Activated CD4-positive, alpha-beta T cell treated with anti-CD3 and anti-CD28 coated beads for 48 hours (primary cell): Measurements from ENCODE around the gene SKIC8.

Experiments used
- DNase-seq: peaks from one replicate; pipeline ENCODE4 v3.0.0-alpha.2; 2020

SKIC8 gene

DNA sequence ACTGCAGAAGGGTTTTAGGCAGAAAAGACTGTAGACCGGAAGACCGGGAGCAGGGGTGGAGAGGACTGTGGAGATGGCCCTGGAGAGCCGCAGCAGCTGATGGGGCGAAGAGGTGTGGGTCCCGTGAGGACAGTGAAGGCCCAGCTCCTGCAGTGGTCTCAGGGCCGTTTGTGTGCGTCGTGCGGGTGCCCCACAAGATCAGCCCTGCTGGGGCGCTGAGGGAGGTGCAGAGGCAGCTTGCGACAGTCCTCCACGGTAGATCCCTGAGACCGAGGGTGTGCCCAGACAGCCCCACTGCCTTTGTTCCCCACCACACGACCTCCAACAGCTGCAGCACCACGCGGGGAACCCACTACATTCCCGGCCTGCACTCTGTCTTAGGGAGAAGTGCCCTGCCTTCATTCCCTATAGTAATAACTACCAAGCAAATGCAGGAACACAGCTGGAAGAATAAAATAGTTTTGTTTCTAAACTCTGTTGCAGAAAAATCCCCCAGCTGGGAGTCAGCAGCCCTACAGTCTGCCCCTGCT is 21.7 kb upstream of the SKIC8 start:
- no peak for DNase-seq

DNA sequence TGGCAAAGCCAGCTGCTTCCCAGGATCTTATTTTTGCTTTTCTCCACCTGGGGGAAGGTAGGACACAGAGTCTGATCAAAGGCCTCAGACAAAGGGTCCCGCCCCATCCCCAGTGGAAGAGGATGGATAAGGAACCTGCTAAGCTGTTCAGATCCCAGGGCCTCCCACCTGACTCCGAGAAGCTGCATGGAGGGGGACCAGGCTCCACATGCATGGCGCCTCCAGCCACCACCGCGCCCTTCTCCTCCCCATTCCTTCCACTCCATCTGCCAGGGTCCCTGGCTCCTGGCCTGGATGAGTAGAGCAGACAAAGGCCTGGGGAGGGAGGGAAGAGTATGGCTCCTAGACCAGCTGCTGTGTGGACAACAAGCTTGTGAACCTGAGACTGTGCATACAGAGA is 20.8 kb upstream of the SKIC8 start:
- DNase-seq: no peak

DNA sequence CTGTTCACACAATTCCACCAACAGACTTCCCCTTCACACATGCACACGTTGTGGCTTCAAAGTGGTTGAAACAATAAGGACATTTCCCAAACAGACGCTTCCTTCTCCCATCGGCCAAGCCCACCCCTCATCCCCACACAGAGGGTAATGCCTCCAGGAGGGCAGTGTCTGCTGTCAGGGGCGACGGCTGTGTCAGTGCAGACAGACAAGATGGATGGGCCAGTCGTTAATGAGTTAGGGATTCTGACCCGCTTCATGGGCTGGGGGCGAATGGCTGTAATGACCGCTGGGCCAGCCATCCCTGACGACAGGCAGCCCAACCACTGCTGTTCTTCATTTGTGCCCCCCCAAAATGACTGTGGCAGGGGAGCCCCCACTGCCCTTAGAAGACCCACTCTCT is 20.2 kb upstream of the SKIC8 start:
- no peak for DNase-seq

DNA sequence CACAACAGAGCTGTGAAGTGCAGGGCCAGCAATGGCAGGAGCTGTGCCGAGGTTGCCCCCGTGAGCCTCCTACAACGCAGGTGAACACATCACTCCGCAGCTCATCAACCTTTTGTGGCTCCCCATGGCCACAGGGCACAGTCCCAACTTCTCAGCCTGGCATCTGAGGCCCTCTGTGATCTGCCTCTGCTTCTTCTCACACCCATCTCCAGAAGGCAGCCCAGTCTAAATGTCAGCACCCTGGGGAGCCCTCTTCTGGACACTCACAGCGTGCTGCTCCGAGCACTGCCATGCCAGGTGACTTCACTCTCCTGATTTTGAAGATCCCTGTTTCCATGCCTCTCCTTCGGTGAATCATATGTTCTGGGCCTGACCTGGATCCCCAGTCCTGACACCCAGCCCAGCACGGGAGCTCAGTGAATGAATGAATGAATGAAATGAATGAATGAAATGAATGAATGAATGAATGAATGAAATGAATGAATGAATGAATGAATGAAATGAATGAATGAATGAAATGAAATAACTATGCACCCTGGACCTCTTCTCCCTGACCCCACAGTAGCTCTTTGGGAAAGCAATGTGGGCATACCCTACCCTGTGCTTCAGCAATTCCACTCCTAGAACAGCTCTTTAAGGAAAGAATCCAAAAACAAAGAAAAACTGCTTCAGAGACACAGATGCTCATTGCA is 17.9 kb upstream of the SKIC8 start:
- DNase-seq: peak; percentile 8

DNA sequence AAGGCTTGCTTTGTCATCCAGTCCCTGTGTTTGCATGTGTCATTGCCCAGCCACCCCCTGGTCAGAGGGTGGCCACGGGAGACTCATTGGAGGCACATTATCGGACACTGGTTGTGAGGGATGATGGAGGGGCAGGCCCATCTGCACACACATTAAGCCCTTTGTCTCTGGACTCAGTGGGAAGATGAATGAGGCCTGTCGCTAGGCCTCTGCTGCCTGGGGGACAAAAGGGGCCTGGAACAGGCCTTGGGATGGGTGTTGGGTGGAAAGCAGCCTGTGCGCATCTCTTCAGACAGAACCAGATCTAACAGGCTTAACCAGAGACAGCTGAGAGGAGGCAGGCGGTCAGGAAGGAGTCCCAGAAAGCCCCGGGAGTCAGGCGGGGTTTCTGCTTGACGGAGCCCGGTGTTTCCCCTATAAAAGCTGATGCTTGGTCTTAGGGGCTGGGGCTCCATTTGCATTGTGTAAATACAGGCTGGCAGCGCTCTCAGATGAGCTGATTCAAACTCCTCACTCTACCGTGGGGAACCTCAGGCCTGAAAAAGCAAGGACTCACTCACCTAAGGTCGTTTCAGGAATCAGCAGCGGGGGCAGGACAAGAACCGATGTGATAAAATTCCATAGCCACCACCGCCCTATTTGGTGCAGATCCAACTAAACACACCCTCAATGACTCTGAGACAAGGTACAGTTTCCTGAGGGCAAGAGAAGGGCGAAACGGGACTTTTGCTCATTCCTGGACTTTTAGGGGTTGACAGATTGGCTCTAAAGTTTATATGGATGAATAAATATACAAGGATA is 17.1 kb upstream of the SKIC8 start:
- no peak for DNase-seq

DNA sequence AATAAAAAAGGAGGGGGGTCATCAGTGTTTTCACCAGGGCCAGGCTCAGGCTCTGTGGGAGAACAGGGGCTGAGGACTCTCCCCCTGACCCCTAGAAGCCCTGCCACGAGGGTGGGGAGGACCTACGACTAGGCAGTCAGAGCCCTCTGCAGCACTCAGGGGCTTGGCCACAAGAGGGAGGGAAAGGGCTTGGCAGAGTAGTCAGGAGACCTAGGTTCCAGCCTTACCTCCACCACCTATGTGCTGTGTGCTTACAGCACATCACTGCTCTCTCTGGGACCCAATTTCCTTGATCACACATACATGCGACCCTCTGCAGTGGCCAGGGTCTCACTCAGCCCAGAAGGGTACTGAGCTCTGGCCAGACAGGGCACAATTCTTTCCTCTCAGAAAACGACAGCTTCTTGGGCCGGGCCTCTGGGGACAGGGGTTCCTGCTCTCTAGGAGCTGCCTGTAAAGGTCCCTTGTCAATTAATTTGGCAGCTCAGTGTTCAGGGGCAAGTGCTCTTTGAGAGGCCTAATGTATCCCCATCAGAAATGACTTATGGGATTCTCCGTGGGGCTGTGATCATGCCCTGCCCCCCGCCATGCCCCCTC is 16.4 kb upstream of the SKIC8 start:
- no peak for DNase-seq

DNA sequence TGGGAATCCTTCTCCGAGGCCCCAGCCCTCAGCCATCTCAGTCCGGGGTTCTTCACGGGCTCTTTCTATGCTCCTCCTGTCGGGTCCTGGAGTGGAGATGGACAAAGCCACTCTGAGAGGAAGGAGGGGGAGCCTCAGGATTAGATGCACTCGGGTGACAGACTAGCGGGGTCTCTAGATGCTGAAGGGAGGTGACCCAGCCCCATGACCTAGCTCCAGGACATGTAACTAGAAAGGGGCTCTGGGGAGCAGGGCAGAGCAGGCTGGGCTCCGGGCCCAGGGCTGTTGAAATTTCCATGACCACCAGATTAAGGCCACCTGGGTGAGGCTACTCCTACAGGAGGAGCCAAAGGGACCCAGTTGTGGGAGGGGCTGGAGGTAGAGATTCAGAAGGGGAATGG is 14.8 kb upstream of the SKIC8 start:
- DNase-seq: no peak

DNA sequence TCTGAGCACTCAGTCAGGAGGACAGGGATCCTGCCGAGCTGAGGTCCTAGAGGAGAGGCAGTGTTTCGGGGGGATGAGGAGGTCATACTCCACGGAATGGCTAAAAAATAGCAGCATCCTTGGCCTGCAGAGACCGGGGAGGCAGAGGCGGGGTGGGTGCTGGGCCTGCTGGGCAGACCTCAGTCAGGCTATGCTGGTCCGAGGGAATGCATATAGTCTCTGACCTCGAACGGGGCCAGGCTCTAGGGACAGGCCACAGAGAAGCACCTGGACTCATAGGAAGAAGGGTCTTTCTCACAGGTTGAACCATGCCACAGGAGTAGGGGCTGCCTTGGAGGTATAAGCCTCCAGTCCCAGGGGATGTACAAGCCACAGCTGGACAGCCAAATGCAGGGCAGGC is 14.0 kb upstream of the SKIC8 start:
- no peak for DNase-seq

DNA sequence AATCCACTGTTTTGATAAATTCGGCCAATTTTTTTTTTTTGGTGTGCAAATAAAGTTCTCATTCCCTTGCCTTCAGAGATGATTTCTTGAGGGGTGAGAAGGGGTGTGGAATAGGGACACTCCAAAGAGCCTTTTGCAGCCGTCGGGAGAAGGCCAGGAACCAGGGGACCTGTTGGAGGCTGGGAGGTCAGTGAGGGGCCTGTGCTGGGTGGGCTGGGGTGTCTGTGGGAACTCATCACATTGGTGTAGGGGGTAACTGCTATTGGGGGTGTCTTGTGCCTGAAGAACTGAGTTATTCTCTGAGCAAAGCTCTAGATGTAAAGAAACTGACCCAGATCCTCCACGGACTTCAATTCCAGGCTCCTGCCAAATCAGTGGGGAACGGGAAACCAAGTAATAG is 13.5 kb upstream of the SKIC8 start:
- no peak for DNase-seq

DNA sequence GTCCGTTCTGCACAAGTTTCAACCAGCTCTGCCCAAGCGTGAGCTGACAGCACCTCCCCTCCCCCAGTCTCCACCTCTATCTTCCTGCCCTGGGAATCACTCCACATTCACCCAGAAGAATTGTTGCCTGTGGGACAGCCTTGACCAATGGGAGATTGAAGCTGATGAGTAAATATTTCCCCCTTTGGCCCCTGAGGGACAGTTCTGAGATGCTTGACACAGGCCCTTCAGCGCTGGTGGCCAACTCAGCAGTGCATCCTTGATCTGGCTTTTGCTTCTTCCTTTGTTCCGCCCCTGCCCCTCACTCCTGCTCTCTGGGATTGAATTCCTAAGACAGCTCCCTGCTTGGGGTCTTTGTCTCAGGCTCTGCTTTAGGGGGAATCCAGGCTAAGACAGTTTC is 13.1 kb upstream of the SKIC8 start:
- DNase-seq: no peak

DNA sequence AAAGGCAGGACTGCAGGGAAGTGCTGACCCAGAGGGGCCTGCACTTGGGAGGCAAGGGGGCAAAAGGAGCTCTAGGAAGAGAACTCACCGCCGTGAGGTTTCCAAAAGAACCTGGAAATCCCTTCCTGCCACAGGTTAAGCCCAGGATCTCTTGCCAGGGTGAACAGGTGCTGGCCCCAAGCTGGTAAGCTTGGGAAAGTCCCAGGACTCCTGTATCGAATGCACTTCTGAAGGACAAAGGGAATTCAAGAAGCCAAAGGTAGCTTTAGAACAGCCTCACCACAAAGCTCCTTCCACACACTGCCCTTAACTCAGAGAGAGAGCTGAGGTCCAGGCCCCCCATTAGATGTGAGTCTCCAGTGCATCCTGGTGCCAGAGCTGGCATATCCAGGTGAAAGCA is 11.9 kb upstream of the SKIC8 start:
- no peak for DNase-seq

DNA sequence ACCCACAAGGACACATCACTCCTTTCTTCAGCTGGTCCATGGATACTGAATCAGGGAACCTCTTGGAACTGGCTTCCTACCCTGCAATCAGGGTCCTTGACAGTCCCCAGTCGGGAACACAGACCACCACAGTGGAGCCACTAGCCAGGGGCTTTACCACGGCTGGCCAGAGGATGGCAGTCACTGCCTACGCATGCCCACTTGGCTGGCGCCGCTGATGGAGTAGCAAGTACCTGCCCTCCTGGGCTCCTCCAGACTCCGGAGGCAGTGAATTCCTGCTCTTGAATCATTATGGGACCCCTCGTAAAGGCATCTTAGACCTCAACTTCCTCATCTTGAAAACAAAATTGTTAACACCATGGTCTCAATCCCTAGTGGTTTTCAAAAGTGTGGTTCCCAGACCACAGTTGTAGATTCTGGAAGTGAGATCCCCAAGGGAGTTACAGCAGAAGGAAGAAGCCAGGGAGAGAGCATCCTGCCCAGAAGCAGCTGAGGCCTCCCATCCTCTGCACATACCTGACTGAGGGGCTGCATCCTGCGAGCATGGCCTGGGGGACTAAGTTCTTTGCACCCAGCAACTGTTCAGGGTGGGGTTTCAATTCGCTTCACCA is 9.1 kb upstream of the SKIC8 start:
- DNase-seq: peak; percentile 76

DNA sequence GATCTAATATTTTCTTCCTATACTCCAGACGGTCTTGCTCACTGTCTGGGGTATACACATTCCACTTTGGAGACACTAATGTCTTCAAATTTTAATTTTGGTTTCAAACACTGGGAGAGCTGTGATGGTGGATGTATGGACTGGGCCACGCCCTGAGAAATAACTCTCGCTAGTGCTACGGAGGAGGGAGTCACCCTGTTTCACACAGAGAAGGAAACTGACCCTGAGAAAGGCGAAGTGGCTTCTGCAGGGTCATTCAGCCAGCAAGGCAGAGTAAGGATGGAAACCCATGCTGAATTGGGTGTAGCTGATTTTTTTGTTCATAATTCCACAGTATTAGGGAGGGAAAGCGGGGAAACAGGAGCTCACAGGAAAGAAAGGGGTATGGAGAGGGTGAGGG is 8.6 kb upstream of the SKIC8 start:
- DNase-seq: no peak

DNA sequence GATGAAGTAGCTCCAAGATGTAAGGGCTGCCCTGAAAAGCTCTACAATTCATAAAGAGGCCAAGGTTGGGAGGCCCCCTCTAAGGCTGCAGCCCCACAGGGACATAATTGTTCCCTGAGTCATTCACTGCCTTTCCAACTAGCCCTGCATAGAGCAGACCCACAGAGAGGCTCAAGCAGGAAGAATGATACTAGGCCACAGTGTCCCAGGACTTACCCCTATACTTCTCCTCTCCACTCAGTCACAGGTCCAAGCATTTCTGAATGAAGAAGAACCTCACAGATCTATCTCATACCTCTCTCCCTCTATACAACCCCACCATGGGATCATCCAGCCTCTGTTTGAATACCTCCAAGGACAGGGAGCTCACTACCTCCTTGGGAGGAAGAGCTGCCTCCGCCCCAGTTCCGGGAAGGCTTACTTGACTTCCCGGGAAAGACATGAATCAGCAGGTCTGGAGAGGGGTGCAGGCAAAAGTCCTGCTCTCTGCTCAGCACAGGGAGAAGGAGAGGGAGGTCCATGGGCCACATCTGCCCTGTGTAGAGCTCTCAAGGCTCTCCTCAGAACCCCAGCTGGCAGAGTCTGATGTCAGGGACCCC is 6.9 kb upstream of the SKIC8 start:
- no peak for DNase-seq

DNA sequence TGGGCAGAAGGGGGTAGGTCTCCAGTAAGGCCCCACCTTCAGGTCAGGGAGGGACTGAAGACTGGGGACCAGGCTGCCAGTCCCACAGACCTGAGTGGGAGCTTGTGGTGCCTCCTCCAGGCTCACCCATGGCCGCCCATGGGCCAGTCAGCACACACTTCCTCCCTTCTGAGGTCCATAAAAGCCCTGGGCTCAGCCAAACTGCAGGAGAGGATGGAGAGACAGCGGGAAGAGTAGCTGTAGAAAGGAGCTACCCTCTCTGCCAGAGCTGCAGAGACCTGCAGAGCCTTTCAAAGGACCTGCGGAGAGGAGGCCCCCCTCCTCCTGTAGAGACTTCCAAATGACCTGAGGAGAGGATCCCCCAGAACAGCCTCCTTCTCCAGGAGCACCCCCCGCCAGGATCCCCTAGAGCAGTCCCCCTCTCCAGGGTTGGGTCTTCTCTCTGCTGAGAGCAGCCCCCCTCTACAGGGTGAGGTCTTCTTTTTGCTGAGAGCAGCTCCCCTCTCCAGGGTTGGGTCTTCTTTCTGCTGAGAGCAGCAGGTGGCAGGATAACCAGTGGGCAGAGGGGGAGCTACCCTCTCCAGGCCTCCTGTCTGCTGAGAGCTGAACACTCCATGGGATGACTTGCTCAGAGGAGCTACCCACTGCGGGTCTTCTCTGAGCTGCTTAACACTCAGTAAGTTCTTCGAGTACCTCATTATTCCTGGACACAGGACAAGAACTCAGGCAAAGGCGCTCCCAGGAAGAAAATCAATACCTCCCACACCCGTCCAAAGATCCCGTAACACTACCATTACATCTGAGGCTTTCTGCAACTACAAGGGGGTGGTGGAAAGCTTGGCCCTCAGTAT is 5.0 kb upstream of the SKIC8 start:
- DNase-seq: no peak

DNA sequence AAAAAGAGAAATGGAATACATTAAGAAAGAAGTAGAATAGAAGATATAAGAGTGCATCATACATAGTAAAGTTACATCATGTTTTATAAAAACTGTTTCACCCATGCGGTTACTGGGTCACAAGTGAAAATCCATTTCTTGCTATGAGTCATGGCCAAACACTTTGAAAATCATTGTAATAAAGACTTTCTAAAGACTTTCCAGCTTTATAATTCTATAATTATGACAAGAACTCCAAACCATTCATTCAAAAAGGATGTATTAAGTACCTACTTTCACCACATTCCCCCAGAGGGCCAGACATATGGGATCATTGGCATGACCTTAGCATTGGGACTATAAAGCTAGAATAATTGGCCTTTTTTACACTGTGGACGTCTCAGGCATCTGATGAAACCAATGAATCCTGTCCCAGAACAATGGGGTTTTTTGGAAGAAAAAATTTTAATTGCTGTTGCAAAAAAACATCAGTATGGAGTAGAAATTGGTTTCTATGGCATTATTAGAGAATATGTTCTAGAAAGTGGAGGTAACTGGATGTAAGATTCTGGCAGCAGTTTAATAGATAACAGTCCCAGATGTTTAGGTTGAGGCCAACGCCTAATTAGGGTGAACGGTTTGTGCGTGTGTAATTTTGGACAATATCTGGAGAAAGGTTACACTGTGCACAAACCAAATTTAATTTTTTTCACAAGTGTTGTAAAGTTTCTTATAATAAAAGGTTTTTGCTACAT is 3.3 kb upstream of the SKIC8 start:
- no peak for DNase-seq

DNA sequence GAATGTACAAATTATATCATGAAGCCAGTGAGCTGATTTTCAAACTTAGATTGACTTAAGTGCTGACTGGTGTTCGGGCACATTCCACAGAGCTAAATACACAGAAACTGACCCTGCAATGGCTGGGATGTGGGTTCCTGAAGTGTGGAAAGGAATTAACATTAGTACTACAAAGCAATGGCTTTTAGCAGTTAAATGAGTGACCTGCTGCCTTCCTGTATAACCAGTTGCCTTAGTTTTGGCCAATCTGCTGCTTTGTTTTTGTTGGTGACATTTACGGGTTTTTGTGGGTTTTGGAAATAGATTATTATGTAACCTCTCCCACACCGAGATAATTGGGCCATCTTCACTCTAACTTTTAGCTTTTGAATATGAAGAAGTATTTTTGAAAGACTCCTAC is 2.4 kb upstream of the SKIC8 start:
- DNase-seq: no peak

DNA sequence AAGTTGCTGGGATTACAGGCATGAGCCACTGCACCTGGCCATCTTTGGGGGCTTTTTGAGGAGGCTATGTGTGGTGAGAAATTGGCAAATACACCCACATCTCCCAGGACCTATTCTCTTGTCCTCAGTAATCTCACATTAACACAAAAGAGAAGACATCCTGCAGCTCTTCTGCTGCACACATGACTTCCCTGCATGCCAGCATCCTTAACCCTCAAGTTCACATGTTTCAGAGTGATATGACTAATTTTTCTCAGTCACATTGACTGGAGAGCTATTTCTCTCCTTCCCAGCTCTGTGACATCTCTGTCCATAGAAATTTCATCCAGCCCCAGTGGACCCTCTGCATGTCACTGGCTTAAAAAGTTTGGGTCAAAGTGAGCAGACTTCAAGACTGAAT is 1.9 kb upstream of the SKIC8 start:
- DNase-seq: no peak

DNA sequence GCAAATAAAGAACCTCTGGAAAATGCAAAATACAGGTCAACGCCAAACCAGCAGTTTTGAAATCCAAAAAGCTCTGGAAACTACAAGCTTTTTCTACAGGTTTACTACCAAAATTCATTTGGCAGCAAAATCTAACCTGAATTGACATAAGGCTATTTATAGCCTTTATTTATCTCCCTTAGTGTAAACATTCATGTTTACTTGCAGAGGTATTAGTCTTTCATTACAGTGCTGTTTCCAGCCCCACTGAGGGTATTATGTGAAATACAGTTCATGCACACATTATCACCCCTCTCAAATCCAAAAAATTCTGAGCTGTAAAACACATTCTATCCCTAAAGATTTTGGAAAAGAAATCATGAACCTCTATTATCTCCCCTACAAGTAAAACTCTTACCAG is 7.2 kb downstream of the SKIC8 start:
- no peak for DNase-seq

DNA sequence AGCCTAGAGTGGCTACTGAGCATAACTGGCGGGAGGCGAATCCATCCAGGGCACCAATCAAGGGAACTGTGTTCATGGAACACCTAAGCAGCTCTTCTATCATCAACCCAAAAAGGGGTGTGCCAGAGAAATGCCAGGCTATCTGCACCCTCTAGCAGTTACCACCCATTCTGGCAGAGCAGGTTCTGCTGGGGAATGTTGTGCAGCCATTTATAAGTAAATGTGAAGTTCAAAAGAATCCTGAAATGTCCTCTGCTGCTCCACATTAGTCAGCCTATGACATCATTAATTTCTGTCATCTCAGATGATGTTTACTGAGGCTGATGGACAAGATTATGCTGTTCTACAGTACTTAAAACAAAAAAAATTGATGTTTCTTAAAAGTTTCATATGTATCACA is 7.7 kb downstream of the SKIC8 start:
- no peak for DNase-seq

DNA sequence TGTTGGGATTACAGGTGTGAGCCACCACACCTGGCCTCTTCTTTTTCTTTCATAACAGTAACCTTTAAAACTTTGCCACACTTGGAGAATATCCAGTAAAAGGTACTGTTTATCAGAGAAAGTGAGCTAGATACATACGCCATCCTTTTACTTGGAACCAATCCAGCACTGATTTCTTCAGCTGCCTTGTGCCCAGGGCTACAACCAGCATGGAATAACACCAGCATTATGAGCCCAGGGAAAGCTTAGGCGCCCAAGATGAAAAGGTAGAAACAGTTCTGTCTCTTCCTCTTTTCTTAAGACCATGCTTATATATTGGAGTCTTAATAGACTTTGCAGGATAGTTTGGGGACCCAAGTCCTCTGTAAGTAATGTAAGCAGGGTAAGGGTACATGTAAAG is 8.4 kb downstream of the SKIC8 start:
- no peak for DNase-seq

DNA sequence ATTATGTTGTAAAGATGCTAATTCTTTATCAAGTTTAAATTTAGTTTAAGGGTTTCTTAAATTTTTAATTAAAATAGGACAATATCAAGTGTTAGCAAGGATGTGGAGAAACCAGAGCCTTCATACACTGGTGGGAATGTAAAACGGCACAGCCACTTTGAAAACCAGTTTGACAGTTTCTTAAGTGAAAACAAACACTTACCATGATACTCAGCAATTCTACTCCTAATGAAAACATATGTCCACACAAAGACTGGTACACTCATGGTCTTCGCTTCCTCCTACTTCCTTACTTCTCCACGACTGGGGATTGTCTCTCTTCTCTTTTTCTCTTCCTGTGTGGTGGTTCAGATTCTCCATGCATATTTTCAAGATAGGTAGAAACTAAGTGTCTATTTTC is 9.2 kb downstream of the SKIC8 start:
- no peak for DNase-seq
